CD4-positive, alpha-beta T cell treated with Interleukin-1 beta for 1 hour (primary cell): Measurements from ENCODE around the gene AP1AR.
"Not testable (repeated sequence)": the region's sequence is repeated elsewhere in the genome, so short reads cannot be mapped to it uniquely, and the experiment has no call there.

Experiments used
- DNase-seq, 2 donors: peaks; one replicate each; pipeline ENCODE4 v3.0.0-alpha.2; 2020 to 2022

AP1AR gene

GRCh38 chr4:112280386-112281056, 48.9 kb downstream of the AP1AR start:
- DNase-seq, result no peak

- not testable (repeated sequence) for DNase-seq
Observed at GRCh38 chr4:112281895-112282398, 50.4 kb downstream of the AP1AR start.

- no peak for DNase-seq
Observed at GRCh38 chr4:112282860-112283667, 51.5 kb downstream of the AP1AR start.

- DNase-seq, result no peak
Observed at GRCh38 chr4:112284166-112284565, 52.6 kb downstream of the AP1AR start.

GRCh38 chr4:112284662-112285411, 53.2 kb downstream of the AP1AR start:
- peak in 1 of 2 donors; percentile 49 for DNase-seq

- peak; percentile 24 to 47 for DNase-seq
Observed at GRCh38 chr4:112287258-112287989, 55.8 kb downstream of the AP1AR start.

GRCh38 chr4:112288455-112288854, 56.9 kb downstream of the AP1AR start:
- peak; percentile 32 to 72 for DNase-seq

GRCh38 chr4:112289407-112290253, 58.0 kb downstream of the AP1AR start:
- no peak for DNase-seq

- no peak for DNase-seq
Observed at GRCh38 chr4:112290341-112290740, 58.8 kb downstream of the AP1AR start.

GRCh38 chr4:112296949-112297880, 65.6 kb downstream of the AP1AR start, which contains the start of gene ALPK1:
Gene ALPK1 (plus strand): TSS chr4:112297369.
- DNase-seq, result peak in 1 of 2 donors; percentile 51

- no peak for DNase-seq
Observed at GRCh38 chr4:112299721-112300120, 68.1 kb downstream of the AP1AR start.

- DNase-seq, result no peak
Observed at GRCh38 chr4:112302320-112303274, 71.0 kb downstream of the AP1AR start.

GRCh38 chr4:112305477-112305876, 73.9 kb downstream of the AP1AR start:
- DNase-seq, result not testable (repeated sequence)

- peak in 1 of 2 donors; percentile 68 for DNase-seq
Observed at GRCh38 chr4:112309263-112309791, 77.7 kb downstream of the AP1AR start.

GRCh38 chr4:112311516-112311915, 79.9 kb downstream of the AP1AR start:
- DNase-seq, result no peak

- DNase-seq, result peak in 1 of 2 donors; percentile 27
Observed at GRCh38 chr4:112312610-112313239, 81.1 kb downstream of the AP1AR start.

GRCh38 chr4:112315446-112315845, 83.9 kb downstream of the AP1AR start:
- DNase-seq, result no peak

- DNase-seq, result no peak
Observed at GRCh38 chr4:112316360-112316759, 84.8 kb downstream of the AP1AR start.
